ENCODE data around the gene RBBP5.

RBBP5 gene

DNA sequence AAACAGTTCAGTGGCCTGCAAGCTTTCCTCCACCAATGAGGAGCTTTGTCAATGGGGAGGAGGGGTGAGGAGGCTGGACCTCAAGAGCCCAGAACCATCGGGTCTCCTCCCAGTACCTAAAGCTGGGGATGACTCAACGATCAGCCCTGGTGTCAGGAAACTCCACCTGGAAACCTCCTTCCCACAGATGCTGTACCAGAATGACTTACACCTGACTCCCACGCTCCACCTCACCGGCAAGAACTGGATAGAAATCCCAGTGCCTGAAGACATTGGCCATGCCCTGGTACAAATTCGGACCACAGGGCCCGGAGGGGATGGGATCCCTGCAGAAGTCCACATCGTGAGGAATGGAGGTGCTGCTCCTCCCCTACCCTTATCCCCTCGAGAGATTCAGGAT is 48.9 kb downstream of the RBBP5 start:
- FAIRE-seq: no peak

DNA sequence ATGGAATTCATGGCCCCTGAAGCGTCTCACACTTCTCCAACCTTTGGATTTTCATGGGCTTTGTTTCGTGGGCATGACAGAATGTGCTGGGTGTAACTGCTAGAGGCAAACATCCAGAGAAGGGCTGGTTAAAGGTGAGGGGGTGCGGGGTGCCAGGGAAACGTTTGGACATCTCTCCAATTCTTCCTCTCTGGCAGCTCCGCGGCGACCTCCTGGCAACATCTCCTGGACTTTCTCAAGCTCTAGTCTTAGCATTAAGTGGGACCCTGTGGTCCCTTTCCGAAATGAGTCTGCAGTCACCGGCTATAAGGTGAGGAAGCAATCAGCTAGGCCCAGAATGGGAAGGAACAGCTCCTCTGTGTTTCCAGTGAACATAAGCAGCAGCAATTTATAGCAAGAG is 49.5 kb downstream of the RBBP5 start:
- no peak for FAIRE-seq

DNA sequence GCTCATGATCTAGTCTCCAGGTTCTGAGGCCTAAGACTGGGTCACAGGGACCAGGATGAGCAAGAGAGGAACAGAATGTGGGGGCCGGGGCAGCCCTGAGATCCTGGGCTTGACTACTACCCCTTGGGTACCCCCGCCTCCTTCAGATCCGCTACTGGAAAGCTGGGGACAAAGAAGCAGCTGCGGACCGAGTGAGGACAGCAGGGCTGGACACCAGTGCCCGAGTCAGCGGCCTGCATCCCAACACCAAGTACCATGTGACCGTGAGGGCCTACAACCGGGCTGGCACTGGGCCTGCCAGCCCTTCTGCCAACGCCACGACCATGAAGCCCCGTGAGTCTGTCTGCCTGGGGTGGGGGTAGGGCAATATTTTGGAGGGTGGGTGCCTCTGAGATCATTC is 50.0 kb downstream of the RBBP5 start:
- no peak for FAIRE-seq

DNA sequence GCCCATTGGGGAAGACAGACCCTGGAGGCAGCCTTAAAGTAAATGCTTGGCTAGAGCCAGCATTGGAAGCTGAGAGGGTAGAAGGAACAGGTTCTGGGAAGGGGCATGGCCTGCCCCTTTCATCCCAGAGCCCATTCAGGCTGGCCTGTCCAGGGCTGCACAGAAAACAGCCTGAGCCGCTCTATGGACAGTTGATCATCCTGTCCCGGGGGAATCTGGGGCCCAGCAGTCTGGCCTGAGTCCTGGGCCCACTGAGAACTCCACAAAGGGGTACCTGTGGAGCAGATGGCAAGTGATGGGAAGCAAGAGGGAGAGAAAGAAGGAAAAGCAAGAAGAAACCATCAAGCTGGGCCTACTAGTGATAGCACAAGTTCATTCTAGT is 50.8 kb downstream of the RBBP5 start:
- no peak for FAIRE-seq

DNA sequence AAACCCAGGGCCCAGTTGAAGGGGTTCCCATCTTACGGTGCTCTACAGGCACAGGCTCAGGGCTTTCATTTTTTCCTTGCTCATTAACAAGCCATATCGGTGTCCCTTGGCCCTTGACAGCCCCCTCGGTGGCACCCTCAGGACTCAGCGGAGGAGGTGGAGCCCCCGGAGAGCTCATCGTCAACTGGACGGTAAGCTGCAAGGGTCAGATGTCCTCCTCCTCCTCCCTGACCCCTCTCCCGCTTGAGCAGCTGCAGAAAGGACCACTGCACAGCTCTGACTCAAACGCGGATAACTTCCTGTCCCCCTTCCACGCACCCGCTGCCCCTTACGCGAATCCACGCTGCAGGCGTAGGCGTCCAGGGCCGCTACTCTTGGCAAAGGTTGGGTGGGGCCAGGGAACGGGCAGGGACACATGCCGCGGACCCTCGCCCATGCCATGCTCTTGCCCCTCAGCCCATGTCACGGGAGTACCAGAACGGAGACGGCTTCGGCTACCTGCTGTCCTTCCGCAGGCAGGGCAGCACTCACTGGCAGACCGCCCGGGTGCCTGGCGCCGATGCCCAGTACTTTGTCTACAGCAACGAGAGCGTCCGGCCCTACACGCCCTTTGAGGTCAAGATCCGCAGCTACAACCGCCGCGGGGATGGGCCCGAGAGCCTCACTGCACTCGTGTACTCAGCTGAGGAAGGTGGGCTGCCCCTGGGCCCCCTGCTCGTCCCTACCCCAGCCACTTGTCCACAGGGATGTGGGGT is 52.2 kb downstream of the RBBP5 start:
- no peak for FAIRE-seq

DNA sequence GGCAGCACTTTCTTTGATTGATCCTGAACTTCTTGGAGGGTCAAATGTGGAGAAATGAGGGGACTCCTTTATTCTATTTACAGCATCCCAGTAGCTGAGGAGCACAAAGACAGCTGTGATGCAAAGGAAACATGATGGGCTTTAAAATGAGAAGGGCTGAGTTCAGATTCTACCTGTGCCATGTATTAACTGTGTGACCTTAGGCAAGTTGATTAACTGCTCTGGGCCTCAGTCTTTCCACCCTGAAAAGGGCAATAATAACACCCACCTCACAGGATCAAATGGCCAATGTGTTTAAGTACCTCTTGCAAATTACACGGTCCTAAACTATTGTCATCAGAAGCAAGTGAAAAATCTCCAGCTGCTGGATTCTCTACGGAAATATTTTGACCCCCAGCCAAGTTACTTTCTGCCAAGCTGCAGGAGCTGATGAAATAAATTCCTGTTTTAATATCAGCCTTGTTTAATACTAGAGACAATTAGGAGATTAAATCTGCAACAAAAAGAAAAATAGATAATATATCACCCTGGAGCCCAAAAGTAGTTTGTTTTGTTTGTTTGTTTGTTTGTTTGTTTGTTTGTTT is 53.2 kb downstream of the RBBP5 start:
- no peak for FAIRE-seq

DNA sequence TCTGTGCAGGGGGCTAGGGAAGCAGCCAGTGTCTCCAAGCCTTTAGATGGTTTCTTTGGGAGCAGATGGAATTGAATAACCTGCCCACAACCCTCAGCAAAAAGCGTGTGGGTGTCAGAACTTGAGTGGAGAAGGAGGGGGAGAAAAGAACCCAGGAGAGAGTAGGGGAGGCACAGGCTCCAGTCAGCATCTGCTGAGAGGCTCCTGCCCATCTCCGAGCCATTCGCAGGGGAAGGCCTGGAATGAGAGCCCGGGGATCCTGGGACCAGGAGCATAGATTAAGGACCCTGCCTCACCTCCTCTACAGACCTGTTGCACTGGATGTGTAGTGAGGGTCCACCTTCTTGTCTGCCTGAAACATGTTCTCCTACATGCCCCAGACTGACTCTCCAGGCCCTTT is 53.8 kb downstream of the RBBP5 start:
- no peak for FAIRE-seq

DNA sequence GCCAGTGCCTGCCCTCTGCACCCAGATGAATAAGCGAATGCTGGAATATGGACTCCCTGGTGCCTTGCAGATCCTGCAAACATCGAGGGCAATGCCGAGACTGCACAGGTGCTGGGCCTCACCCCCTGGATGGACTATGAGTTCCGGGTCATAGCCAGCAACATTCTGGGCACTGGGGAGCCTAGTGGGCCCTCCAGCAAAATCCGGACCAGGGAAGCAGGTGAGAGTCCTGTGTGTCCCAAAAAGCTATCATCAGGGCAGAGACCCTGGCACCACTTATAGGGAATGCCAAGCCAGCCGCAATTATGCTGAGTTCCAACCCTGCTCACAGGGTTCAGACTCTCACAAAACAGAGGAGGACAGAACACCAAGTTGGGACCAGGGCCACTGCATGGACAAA is 54.7 kb downstream of the RBBP5 start:
- no peak for FAIRE-seq

DNA sequence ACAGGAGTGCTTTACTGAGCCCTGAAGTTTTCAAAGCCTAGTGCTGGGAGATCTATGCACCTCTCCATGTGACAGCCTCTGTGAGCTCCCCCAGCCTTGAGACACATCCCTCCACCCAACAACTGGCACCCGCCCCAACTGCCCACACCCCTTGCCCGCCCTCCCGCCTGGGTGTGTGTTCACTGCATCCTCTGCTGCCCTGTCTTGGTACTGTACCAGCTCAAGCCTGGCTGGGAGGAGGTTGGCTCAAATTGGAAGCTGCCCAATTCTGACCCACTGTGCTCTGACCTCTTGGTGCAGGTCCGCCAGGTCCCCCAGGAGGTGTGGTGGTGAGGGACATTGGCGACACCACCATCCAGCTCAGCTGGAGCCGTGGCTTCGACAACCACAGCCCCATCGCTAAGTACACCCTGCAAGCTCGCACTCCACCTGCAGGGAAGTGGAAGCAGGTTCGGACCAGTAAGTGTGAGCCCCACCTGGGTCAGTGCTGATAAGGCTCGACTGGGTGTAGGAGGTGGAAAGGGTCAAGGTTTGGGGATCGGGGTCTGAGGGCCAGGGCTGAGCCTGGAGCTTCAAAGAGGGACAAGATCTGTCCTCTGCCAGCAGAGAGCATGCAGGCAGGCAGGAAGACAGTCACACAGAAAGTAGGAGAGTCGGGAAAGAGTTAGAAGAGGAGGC is 55.5 kb downstream of the RBBP5 start:
- no peak for FAIRE-seq

DNA sequence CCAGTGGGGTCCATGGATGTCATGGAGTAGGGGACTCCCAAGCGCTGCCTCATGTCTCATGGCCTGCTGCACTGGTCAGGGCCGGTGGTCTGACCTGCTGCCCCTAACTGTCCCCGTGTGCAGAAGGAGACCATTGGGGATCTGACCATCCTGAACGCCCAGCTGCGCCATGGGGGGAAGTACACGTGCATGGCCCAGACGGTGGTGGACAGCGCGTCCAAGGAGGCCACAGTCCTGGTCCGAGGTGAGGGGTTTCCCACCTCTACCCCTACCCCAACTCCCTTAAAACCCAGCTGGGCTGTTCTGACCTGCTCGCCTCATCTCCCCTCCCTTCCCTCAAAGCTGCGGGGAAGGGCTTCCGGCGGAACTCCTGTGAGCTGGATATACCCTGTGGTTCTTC is 56.1 kb downstream of the RBBP5 start:
- FAIRE-seq: no peak

DNA sequence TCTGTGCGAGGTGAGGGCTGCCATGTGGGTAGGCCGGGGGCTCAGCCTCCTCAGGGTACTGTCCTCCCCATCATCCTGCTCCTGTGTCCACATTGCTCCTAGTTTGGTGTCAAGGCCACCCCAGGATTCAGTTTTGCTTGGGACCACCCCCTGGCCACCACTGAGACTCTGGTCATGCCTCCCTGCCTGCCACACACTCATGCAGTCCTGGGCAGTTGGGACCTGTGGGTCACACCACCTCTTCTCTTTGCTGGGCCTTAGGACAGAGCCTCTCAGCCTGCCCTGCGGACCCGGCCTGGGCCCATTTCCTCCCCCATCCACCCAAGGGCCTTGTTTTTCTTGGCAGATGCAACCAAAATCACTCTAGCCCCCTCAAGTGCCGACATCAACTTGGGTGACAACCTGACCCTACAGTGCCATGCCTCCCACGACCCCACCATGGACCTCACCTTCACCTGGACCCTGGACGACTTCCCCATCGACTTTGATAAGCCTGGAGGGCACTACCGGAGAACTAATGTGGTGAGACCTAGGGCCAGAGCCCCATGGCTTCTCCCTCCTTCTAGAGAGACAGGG is 56.9 kb downstream of the RBBP5 start:
- FAIRE-seq: no peak

DNA sequence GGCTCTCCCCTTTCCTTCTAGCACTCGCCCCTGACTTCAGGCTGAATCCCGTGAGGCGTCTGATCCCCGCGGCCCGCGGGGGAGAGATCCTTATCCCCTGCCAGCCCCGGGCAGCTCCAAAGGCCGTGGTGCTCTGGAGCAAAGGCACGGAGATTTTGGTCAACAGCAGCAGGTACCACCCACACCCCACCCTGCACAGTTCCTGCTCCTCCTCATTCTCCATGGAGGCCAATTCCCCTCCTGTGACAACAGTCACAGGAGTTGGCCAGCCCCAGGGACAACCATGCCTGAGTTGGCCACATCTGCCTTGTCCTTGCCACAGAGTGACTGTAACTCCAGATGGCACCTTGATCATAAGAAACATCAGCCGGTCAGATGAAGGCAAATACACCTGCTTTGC is 57.5 kb downstream of the RBBP5 start:
- no peak for FAIRE-seq

DNA sequence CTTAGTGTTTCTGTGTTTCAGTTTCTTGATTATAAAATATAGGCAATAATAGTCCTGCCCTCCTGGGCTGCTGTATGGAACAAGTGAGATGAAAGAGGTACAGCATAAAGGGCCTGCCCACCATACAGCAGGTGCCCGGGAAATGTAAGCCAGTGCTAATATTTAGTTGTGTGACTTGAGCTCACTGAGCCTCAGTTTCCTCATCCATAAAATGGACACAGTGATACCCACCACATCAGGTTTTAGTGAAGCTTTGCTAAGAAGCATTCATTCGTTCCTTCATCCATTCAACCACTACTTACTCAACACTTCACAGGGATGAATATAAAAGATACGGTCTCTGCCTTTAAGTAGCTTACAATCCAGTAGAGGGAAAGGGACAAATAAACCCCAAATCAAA is 58.9 kb downstream of the RBBP5 start:
- FAIRE-seq: no peak

DNA sequence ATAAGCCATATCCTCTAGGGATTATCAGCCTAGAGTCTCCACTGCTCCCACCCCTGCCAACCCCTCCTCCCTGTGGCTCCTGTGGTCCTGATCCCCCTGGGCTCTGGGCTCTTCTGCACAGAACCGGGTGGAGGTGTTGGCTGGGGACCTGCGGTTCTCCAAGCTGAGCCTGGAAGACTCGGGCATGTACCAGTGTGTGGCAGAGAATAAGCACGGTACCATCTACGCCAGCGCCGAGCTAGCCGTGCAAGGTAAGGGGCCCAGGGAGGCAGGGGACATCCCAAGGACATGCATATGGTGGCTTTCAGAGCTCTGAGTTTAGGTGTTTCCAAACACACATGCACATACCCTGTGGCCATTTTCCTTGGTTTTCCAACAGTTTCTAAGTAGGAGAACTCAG is 59.5 kb downstream of the RBBP5 start:
- no peak for FAIRE-seq

DNA sequence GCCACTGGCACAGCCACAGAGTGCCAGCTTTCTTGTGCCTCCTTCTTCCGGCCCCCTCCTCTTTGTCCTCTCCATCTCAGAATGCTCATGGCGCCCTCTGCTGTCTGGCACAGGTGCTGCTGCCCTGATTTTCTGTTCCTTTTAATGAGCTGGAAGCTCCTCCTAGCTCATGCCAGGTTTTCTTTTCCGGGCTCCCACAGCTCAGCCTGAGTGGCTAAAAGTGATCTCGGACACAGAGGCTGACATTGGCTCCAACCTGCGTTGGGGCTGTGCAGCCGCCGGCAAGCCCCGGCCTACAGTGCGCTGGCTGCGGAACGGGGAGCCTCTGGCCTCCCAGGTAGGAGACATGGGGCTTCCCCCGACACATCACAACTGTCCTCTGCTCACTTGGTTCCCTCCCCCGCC is 60.1 kb downstream of the RBBP5 start:
- FAIRE-seq: no peak

DNA sequence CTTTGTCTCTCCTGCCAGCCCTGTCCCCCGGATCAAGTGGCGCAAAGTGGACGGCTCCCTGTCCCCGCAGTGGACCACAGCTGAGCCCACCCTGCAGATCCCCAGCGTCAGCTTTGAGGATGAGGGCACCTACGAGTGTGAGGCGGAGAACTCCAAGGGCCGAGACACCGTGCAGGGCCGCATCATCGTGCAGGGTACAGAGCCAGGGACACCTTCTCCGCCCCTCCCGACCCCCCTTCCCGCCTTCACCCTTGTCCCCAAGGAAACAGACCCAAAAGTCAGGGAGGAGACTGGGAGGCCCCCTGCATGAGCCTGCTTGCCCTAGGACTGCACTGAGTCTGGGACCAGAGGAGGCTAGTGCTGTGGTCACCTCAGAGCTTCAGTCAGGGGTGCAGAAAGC is 60.6 kb downstream of the RBBP5 start:
- FAIRE-seq: no peak

DNA sequence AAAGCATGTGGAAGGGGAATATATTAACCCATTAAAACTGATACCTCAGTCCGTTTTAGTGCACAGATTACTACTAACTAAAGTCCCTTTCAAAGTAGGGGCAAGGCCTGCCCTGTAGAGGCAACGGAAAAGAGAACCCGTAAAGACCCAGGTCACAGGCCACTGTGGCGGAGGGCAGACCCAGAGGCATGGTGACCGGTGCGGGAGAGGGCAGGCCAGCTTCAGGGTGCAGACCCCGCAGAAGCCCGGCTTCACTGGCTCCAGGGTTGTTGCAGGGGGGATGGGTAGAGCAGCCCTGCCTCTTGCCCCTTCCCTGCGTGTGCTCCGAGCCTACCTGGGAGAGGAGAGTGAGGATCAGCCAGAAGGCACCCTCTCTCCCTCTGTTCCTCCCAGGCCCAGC is 61.0 kb downstream of the RBBP5 start:
- no peak for FAIRE-seq

DNA sequence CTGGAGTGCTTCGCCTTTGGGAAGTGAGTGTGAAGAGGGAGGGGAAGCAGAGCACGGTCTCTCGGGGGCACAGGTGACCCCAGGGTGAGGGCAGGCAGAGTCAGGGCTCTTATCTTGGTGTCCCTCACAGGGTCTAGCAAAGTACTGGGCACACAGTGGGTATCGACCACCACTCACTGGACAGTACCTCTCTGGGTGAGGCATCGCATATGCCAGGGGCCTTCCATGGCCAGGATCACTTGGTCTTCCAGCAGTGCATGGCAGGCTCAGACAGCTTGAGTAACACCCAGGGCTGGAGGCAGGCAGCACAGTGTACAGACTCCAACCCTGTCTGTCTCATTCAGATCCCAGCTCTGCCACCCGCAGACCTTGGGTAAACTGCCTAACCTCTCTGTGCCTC is 62.1 kb downstream of the RBBP5 start:
- no peak for FAIRE-seq

DNA sequence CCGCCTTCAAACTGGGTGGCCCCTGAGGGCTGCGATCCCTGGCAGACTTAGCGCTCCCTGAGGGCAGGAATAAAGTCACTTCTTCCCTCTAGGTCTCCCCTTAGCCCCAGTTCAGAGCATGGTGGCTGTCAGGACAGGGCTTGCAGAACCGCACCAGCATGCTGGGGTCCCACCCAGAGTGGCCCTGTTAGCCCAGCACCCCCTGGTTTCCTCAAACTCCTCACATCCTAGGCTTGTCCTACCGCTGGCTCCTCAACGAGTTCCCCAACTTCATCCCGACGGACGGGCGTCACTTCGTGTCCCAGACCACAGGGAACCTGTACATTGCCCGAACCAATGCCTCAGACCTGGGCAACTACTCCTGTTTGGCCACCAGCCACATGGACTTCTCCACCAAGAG is 62.9 kb downstream of the RBBP5 start:
- no peak for FAIRE-seq

DNA sequence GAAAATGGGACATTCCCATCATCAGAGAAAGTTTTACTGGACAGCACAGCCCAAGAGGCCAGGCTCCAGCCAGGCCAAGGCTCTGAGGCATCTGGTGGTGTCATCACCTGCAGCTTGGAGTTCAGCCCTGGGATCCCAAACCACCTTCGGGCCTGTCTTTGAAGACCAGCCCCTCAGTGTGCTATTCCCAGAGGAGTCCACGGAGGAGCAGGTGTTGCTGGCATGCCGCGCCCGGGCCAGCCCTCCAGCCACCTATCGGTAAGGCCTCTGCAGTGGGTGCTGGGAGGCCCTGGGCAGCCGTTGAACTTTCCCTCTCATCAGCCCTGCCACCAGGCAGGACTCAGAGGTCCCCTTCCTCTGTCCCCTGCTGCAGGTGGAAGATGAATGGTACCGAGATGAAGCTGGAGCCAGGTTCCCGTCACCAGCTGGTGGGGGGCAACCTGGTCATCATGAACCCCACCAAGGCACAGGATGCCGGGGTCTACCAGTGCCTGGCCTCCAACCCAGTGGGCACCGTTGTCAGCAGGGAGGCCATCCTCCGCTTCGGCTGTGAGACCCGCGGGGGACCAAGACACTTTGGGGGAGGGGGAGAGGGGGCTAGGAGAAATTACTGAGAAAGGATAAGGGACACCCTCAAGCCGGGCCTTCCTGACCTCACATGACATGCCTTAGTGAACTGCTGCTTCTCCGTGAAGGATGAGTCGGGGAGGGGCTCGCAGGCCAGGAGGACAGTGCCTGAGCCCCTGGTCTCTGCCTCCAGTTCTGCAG is 63.8 kb downstream of the RBBP5 start:
- FAIRE-seq: no peak

DNA sequence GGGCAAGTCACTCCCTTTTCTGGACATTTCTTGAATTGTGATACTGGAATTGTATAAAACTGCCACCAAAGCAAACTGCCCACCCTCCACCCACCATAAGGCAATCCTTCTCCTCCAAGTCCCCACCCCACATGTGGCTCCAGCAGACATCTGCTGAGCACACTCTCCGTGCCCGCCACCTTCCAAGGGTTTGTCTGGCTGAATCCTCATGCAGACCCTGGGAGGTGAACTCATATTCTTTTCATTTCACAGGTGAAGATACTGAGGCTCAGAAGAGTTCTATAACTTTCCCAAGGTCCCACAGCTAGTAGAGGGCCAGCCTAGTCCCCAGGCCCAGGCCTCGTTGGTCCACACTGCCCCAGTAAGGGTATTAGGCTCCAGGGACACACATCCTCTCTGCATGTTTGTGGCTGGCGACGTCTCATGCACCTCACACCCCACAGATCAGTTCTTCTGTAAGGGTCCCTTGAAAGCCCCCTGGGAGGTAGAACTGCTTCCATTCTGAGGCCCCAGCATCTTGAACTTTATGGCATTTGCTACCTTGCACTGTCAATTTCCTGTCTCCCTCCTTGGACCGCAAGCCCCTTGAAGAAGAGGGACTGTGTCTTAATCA is 64.7 kb downstream of the RBBP5 start:
- no peak for FAIRE-seq

DNA sequence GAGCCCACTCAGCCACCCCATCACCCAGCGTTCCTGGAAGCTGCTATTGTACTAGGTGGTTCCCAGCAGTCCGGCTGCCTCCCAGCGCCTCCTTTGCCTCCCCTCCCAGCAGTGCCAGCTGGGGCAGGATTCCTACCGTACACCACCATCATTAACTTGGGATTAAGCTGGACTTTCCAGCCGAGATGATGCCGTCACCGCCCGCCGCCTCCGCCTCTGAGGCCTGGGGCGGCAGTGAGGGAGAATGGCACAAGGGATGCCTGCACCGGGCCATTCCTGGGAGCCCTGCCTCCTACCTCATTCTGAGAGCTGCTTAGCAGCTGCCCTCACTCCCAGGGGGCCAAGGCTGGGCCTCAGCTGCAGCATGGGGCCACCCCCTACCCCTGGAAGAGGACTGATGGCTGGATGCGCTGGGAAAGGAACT is 65.6 kb downstream of the RBBP5 start:
- FAIRE-seq: no peak

DNA sequence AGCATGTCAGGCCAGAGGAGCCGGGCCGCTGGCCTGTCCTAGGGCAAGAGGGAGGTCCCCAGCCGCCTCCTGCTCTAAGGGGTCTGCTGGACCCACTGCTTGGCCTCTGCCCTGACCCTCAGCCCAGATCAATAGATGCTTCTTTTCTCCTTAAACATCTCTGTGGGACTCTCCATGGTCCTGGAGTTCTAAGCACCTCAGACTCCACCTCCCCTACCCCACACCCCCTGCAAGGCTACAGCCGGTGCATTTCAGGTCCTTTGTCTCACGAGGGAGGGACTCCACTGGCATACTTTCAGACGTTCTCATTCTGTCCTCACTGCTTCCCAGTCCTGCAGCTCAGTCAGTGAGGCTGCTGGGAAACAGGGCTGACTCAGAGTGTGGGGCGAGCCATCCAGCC is 67.8 kb downstream of the RBBP5 start:
- no peak for FAIRE-seq
